Peyer's patch (tissue), 4 donors: Measurements from ENCODE around the gene RBBP8. TPM values are rescaled to one million over a fixed set of nuclear protein-coding genes. Genes with fewer than 3 reads are reported as not detected.

ENCODE experiments used
- DNase-seq, 3 donors: peaks; one replicate each; pipeline ENCODE4 v3.0.0-alpha.2; 2017 to 2019
- H3K27ac ChIP-seq, 4 donors: fragments of 200-600 bp; sonication (generic); one replicate each; pipeline ENCODE4 v1.5.1; 2016 to 2019
- H3K27me3 ChIP-seq, 2 donors: fragments of 200-600 bp; sonication (generic); one replicate each; pipeline ENCODE4 v1.5.1; 2019
- H3K36me3 ChIP-seq, 3 donors: fragments of 200-600 bp; sonication (generic); one replicate each; pipeline ENCODE4 v1.5.1; 2016 to 2019
- H3K4me1 ChIP-seq, 4 donors: fragments of 200-600 bp; sonication (generic); one replicate each; pipeline ENCODE4 v1.5.1; 2016 to 2019
- H3K4me3 ChIP-seq, 4 donors: fragments of 200-600 bp; sonication (generic); 1 replicate in 3 of 4; 2 replicates in 1 of 4; pipeline ENCODE4 v1.5.1; 2016 to 2019; ENCODE audit warnings: mild to moderate bottlenecking in 1 of 4
- H3K9me3 ChIP-seq, 4 donors: fragments of 200-600 bp; sonication (generic); one replicate each; pipeline ENCODE4 v1.5.1; 2016 to 2019; ENCODE audit warnings: mild to moderate bottlenecking in 1 of 4
- POLR2A ChIP-seq, 2 donors: fragments of 450-650 bp; IDR thresholded peaks; one replicate each; pipeline ENCODE4 v1.5.1; 2017; ENCODE audit warnings: antibody characterized with exemption in 2 of 2, mild to moderate bottlenecking in 2 of 2, moderate library complexity in 2 of 2
- total RNA-seq, 4 donors: library from RNA; depleted of rRNA; stranded (reverse); fragments of >200 nt; gene quantifications; one replicate each; pipeline ENCODE4 v1.1.0, GENCODE V29; 2016
- TF ChIP-seq, protein P1 (sequence below), 6 experiments: fragments of 450-650 bp in 4 of 6; fragments of 200-600 bp in 2 of 6; sonication (generic) in 1 of 6; IDR thresholded peaks; one replicate each; pipeline ENCODE4 v1.5.1; 2017 to 2019; ENCODE audit warnings: antibody characterized with exemption in 6 of 6, mild to moderate bottlenecking in 3 of 6, moderate library complexity in 1 of 6

RBBP8 gene
- total RNA-seq, 4 donors from 2014 or later: 45.4 to 74.1 (median 52.7) TPM

DNA sequence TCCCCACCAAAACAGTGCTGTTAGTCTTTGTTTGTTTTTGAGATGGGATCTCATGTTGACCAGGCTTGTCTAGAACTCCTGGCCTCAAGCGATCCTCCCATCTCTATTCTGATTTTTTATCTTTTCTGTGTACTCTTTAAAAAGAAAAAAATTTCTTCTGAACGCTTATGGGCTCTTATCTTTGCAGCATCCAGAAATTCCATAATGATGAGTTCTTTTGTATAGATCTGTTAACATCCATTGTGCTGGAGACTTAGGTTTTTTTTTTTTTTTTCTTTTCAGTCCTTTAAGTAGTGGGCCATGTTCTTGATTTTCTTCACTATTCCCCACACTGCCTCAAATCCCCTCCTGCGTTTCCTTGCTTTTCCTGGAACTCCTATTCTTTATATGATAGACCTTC lies 31.0 kb downstream of the RBBP8 start:
- TF ChIP-seq, protein P1, sequence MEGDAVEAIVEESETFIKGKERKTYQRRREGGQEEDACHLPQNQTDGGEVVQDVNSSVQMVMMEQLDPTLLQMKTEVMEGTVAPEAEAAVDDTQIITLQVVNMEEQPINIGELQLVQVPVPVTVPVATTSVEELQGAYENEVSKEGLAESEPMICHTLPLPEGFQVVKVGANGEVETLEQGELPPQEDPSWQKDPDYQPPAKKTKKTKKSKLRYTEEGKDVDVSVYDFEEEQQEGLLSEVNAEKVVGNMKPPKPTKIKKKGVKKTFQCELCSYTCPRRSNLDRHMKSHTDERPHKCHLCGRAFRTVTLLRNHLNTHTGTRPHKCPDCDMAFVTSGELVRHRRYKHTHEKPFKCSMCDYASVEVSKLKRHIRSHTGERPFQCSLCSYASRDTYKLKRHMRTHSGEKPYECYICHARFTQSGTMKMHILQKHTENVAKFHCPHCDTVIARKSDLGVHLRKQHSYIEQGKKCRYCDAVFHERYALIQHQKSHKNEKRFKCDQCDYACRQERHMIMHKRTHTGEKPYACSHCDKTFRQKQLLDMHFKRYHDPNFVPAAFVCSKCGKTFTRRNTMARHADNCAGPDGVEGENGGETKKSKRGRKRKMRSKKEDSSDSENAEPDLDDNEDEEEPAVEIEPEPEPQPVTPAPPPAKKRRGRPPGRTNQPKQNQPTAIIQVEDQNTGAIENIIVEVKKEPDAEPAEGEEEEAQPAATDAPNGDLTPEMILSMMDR (IDR thresholded peaks at IDR 0.05): no peak
- TF ChIP-seq POLR2A (IDR thresholded peaks at IDR 0.05): no peak
- Histone ChIP-seq H3K36me3 (peaks cover 0 to 3% (median 0%) of the 10 kb centered on the region in 3 donors), H3K4me1 (no peaks in the 10 kb centered on the region)

DNA sequence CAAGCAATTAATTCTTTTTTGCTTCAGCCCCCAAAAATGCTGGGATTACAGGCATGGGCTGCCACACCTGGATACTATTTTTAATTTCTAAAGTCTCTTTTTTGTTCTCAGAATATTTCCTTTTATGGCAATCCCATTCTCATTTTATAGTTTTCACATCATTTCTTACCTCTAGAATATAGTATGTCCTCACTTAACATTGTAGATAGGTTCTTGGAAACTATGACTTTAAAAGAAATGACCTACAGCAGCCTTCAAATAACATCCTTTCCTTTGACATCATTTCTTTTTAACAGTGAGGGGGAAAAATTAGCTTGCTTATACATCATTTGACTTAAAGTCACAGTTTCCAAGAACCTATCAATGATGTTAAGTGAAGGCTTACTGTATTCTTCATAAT lies 31.6 kb downstream of the RBBP8 start:
- Histone ChIP-seq H3K4me3 (no peak overlapping the region), H3K27ac (no peak overlapping the region), H3K27me3 (no peaks in the 10 kb centered on the region), H3K9me3 (no peaks in the 10 kb centered on the region), H3K4me1 (no peaks in the 10 kb centered on the region), H3K36me3 (peaks cover 0 to 3% (median 0%) of the 10 kb centered on the region in 3 donors)
- TF ChIP-seq POLR2A (IDR thresholded peaks at IDR 0.05): no peak
- no peak for DNase-seq

More for the DNA sequence above, 31.0 kb downstream of the RBBP8 start:
- no peak overlapping the region for H3K4me3 ChIP-seq
- H3K9me3 ChIP-seq: no peaks in the 10 kb centered on the region
- no peaks in the 10 kb centered on the region for H3K27me3 ChIP-seq
- DNase-seq: no peak
- no peak overlapping the region for H3K27ac ChIP-seq

DNA sequence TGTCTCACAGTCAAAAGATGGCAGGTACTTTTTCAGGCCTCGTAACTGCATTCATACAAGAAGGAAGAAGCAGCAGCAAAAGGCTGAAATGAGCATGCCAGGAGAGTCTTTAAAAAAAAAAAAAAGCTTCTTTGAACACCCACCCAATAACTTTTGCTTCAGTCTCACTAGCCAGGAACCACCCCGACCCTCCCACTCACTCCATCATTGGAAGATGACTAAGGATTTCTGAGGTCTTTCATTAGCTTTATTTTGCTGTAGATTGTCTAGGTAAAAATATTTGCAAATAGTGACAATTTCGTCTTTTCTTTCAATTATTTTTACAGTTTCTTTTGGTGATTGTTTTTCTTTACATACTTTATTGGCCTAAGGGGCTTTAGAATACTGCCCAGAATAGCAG lies 37.9 kb downstream of the RBBP8 start:
- no peak for TF ChIP-seq POLR2A (IDR thresholded peaks at IDR 0.05)
- TF ChIP-seq, protein P1 (IDR thresholded peaks at IDR 0.05): no peak
- Histone ChIP-seq H3K9me3 (no peaks in the 10 kb centered on the region), H3K36me3 (no peaks in the 10 kb centered on the region), H3K27ac (no peak overlapping the region), H3K27me3 (no peaks in the 10 kb centered on the region), H3K4me1 (no peaks in the 10 kb centered on the region), H3K4me3 (no peak overlapping the region)
- no peak for DNase-seq

DNA sequence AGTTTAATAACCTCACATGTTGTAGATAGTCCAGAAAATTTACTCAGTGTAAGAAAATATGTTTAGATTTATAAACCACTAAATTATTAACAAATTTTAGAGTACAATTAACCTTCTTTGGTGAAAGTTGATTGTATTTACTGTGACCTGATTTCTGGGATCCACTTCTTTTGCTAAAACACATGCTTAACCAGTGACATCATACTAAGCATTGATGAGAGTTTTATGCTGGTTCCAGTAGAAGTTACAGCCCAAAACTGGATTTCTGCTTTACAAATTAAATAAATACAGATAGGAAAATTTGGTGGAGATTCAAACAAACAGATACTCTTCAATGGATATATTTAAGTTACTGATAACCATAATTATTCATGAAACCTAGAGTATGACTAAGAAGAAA lies 40.9 kb downstream of the RBBP8 start:
- Histone ChIP-seq H3K27ac (peak overlapping the region in 2 of 4 donors; percentile 63 to 71), H3K27me3 (no peaks in the 10 kb centered on the region)

DNA sequence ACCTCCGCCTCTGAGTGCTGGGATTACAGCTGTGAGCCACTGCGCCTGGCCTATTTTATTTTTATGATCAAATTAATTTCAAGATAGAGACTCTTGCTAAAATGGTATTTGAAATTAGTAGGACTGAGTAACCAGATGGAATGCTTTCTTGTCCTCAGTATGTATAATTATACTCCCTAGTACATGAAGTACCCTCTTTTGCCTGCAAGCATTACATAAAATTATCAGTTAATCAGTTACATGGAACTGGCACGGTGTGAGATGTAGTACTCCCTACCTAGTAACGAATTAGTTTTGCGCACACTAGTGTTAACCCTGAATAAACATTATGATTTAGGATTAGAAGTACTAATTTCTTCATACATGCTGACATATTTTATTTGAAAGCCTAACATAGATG lies 41.6 kb downstream of the RBBP8 start:
- H3K4me3 ChIP-seq: peak overlapping the region in 1 of 4 donors; percentile 27
- H3K36me3 ChIP-seq: no peaks in the 10 kb centered on the region
- H3K27me3 ChIP-seq: no peaks in the 10 kb centered on the region
- peak in 1 of 2 donors; percentile 30 for TF ChIP-seq POLR2A (IDR thresholded peaks at IDR 0.05)
- TF ChIP-seq, protein P1 (IDR thresholded peaks at IDR 0.05): peak in 3 of 6 experiments; percentile 40 to 49 (median 48)
- no peak for DNase-seq
- H3K4me1 ChIP-seq: no peaks in the 10 kb centered on the region
- H3K27ac ChIP-seq: peak overlapping the region in 3 of 4 donors; percentile 58 to 71 (median 63)
- H3K9me3 ChIP-seq: no peaks in the 10 kb centered on the region

More for the DNA sequence above, 40.9 kb downstream of the RBBP8 start:
- TF ChIP-seq, protein P1 (IDR thresholded peaks at IDR 0.05): no peak
- no peak for TF ChIP-seq POLR2A (IDR thresholded peaks at IDR 0.05)
- H3K36me3 ChIP-seq: no peaks in the 10 kb centered on the region
- no peaks in the 10 kb centered on the region for H3K4me1 ChIP-seq
- no peaks in the 10 kb centered on the region for H3K9me3 ChIP-seq
- no peak overlapping the region for H3K4me3 ChIP-seq
- DNase-seq: no peak

DNA sequence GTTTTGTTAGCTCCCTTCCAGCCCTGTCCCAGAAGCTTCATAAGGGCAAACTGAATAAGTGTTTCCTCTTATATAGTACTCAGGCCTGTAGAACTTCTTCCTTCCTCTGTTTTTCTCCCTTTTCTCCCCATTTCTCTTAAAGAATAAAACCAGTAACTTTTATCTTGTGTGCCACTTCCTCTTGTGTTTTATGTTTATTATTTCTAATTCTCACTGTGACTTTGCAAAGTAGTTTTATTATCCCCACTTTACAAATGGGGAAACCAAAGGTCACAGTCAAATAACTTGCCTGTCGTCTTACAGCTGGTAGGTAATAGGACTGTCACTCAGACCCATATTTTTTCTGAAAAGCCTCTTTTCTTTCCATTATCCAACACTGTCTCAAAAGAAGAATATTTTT lies 42.4 kb downstream of the RBBP8 start:
- TF ChIP-seq, protein P1 (IDR thresholded peaks at IDR 0.05): no peak
- TF ChIP-seq POLR2A (IDR thresholded peaks at IDR 0.05): peak in 1 of 2 donors; percentile 13
- H3K4me1 ChIP-seq: no peaks in the 10 kb centered on the region
- H3K36me3 ChIP-seq: no peaks in the 10 kb centered on the region
- no peaks in the 10 kb centered on the region for H3K27me3 ChIP-seq
- peak overlapping the region in 3 of 4 donors; percentile 41 to 71 (median 58) for H3K27ac ChIP-seq
- peak overlapping the region in 1 of 4 donors; percentile 27 for H3K4me3 ChIP-seq
- DNase-seq: no peak
- no peaks in the 10 kb centered on the region for H3K9me3 ChIP-seq
